ENCODE measurements around the gene CCDC106.

Gene CCDC106

DNA sequence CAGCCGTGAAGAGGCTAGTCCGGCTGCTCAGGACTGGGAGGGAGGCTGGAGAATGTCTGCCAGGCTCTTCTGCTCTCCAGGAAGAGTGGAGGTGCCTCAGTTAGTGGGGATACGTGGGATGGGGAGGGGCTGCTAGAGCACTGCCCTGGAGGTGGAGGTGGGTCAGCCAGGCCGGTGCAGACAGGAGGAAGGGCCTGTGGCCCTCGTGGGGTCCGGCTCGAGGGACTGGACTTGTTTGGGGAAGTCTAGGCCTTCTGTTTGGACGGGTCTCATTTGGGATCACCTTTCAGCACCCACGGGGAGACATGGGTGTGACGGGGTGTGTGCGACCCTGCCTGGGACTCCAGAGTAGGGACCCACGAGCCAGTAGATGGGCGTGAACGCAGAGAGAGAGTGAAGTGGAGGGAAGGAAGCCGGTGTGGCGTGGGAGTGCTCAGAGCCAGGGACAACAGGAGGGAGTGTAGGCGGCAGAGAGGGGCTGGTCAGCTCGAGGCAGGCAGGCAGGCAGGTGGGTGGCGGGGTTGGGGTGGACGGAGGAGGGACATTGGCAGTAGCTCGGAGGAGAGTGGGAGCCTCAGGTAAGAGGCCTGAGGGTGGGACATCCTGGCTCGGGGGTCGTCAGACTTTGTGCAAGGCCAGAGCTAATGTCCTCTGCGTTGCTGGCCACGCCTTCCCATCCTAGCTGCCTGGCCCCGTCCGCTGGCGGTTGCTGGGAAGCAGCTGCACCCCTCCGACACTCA, 38.5 kb downstream of the CCDC106 start:
- DNase-seq: no peak

DNA sequence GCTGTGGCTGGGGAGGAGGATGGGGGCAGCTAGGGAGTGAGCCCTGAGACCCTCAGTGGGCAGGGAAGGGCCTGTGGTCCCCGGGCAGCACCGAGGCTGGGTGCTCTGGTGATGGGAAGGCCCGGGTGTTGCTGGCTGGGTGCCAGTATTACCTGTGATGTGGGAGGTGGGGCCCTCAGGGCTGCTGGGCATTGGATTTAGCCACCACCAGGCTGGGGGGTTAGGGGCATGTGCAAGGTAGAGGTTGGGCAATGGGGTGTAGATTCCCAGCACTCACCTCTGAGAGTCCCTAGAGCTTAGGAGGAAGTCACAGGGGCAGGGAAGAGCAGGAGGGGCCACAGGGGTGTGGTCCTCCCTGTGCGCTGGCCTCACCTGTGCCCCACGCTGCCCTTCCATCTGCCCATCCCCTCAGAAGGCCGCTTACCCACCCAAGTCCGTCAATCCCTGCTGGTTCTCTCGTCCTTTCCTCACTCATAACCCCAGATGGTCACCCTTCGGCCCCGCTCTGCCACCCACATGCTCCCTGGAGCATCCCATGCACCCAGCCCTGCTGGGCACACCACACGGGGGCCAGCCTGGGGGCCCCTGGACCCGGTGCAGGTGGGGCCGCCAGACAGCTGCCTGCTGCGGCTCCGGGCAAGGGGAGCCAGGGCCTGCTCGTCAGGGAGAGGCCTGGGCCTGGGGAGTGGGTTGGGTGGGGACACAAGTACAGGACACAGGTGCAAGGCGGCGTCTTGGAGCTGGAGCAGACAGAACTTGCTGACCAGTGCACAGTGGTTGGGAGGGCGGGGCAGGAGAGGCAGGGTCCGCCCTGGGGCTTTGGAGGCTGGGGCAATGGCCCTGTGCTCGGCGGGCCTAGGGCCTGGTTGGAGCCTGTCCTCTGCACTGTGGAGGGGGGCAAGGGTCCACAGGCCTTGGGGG, 39.5 kb downstream of the CCDC106 start:
- no peak for DNase-seq

DNA sequence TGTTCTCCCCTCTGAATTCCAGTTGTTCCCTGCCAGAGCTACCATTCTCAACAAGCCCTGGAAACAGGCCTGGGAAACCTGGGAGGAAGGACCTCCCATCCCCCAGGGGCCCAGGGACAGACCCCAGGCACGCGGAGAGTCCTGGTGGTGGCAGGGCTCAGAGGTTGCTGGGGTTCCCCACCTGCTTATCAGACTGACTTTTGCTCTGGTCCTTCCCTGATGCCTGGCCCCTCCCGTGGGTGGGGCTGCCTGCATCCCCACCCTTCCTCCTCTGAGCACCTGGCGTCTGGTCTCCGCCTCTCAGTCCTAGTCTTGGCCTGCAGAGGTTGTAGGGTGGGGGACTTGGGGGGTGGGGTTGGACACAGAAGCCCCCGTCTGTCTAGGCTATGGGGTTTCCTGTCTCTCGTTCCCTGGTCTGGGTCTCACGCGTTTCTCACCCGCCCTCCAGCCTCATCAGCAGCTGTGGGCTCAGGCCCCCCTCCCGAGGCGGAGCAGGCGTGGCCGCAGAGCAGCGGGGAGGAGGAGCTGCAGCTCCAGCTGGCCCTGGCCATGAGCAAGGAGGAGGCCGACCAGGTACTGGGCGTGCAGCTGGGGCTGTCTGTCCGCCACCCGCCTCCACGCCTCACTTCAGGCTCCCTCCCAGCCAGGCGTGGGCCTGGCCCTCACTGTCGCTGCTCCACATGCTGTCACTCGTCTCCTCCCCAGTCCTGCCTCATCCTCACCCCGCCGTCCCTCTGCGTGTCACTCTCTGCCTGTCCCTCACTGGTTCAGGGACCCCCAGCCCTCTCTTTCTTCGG, 40.6 kb downstream of the CCDC106 start:
- DNase-seq: no peak

DNA sequence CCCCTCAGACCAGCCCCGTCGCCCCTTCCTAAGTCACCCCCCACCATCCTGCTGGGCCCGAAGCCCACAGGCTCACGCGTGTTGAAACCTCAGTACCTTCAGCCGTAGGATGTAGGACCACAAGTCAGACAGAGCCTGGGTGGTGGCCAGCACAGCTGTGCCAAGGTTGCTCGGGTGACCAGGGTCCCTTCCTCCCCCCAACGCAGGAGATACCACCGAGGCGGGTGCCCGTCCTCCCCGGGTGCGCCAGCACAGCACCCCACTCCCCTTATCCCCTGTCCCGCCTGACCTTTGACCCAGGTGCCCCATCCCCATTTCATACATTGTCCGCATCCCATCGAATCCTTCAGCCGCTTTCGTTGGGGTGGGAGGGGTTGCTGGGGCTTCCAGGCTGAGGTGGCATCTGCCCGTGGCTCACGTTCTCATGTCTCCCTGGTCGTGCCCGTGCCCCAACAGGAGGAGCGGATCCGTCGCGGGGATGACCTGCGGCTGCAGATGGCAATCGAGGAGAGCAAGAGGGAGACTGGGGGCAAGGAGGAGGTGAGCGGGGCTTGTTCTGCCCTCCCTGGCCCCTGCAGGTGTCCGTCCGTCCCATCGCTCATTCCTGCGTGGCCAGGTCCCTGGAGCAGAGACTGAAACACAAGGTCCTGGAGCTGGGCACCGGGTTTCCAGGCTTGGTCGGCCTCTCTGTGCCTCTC, 41.5 kb downstream of the CCDC106 start:
- no peak for DNase-seq

DNA sequence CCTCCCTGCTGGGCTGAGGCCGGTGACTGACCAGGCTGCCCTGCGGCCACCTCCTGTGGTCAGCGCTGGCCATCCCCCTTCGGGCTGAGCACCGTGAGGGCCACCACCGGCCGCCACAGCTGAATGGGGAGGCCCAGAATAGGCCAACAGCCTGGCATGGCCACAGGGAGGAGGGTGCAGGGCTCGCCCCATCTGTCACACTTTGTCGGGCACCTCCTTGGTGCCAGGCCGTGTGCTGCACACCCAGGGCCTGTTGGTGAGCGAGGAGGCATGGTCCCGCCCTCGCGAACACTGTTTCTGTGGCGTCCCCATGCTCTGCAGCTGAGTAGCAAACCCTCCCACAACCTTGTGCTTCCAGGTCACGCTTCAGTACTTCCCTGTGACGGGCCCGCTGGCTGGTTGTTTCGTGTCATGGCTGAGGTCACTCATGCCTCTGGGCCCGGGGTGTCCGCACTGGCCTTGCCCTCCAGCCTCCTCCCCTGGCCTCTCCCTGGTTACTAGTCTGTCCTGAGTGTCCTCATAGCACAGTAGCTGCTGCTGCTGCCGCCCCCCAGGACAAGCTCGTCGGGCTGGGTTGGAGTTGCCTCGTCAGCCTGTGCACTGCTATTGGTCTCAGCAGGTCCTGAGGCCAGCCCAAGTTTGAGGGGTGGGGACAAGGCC, 42.2 kb downstream of the CCDC106 start:
- DNase-seq: no peak

DNA sequence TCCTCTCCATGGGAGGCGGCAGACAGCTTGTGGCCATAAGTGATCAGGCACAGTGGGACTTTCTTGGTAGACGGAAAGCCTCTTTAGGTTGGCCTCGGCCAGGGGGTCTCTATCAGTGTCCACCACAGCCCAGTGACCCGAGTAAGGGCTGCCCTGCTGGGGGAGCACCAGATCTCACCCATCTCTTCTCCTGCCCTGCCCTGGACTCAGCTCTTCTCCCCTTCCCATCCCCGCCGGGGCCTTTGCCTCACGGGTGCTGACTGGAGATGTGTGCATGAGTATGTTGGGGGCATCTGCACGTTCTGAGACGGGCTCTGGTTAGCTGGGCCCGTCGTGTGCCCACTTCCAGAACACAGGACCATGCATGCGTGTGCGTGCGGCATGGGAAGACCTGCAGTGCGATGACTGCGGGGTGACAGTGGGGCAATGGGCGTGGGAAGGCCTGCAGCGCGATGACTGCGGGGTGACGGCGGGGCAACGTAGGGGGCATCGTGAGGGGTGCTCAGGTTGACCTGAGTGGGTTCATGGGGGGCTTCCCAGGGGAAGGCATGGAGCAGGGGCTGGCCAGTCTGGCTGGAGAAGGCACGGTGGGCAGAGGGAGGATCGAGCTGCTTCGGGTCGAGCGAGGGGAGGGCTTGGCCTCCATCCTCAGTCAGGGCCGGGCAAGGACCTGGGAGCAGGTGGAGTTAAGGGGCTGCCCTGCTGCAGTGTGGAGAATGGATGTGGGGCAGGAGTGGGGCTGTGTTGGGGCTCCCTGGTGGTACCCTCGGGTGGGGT, 42.9 kb downstream of the CCDC106 start:
- DNase-seq: no peak

DNA sequence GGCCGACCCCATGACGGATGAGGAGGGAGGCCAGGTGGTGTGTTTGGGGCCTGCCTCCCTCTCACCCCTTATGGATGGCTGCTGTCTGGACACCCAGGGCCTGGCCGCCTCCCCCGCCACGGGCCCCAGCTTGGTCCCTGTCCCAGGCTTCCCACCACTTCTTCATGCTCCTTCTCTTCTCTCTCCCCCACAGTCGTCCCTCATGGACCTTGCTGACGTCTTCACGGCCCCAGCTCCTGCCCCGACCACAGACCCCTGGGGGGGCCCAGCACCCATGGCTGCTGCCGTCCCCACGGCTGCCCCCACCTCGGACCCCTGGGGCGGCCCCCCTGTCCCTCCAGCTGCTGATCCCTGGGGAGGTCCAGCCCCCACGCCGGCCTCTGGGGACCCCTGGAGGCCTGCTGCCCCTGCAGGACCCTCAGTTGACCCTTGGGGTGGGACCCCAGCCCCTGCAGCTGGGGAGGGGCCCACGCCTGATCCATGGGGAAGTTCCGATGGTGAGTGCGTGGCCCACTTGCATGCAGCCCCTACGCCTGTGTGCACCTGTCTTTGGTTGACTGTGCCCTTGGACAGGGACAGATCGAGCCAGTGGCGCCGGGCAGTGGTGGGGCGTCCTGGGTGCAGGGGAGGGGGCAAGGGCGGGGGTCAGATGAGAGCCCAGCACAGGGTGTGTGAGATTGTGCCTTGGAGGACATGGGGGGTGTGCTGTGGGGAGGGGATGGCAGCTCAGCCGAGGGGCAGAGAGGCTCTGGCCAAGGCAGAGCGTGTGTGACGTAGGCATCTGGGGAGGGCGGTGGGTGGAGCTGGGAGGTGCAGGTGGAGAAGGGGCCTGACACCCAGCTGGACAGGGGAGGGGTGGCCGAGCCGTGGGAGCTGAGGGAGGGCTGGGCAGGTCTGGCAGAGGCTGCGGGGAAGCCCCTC, 43.8 kb downstream of the CCDC106 start:
- no peak for DNase-seq

DNA sequence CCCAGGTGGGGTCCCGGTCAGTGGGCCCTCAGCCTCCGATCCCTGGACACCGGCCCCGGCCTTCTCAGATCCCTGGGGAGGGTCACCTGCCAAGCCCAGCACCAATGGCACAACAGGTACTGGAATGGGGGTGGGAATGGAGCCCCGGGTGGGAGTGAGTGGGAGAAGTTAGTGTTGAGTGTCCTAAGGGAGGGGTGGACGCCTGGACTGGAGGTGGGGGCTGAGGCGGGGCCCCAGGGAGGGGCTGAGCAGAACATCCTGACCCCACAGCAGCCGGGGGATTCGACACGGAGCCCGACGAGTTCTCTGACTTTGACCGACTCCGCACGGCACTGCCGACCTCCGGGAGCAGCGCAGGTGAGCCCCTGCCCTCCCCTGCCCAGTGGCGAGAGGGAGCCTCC, 44.7 kb downstream of the CCDC106 start:
- DNase-seq: no peak

DNA sequence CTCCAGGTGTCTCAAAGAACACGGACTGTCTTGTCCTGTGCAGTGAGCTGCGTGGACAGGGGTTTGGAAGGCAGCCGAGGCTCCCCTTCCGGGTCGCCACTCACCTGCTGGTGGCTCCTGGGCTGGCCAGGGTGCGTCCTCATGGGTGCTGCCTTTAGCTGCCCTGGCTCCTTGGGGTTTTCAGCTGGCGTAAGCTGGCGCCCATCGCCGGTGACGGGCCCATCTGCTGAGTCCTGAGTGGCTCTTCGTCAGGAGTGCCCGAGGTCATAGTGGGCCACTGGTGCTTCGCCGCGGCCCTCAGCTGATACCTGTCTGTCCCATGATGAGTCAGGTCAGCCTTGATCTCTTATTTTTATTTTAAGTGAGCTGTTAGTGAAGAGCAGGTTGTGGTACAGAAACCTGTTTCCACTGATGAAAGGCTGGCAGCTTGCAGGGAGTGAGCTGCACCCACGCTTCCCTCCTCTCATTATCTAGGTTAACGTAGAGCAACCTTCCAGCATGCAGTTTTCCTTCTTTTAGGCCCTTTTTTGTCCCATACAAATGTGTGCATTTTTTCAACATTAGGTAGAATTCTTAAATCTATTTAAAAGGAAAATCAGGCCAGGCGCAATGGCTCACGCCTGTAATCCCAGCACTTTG, 45.4 kb downstream of the CCDC106 start:
- DNase-seq: no peak

DNA sequence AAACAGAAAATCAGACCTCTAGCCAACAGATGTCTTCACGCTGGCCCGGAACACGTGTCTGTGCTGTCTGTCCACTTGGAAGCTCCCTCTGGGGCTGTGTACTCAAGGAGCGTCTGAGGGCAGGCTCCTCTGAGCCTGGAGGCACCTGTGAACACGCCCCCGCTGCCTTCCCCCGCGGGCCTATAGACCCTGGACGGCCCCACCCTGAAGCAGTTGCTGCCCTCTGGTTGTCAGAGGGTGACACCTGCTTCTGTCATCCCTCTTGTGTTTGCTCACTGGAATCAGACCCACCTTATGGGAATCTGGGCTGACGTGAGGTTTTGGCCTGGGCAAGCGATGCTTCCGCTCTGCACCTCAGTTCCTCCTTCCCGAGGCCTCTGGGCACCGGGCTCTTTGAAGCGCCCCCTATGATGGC, 46.2 kb downstream of the CCDC106 start:
- no peak for DNase-seq

DNA sequence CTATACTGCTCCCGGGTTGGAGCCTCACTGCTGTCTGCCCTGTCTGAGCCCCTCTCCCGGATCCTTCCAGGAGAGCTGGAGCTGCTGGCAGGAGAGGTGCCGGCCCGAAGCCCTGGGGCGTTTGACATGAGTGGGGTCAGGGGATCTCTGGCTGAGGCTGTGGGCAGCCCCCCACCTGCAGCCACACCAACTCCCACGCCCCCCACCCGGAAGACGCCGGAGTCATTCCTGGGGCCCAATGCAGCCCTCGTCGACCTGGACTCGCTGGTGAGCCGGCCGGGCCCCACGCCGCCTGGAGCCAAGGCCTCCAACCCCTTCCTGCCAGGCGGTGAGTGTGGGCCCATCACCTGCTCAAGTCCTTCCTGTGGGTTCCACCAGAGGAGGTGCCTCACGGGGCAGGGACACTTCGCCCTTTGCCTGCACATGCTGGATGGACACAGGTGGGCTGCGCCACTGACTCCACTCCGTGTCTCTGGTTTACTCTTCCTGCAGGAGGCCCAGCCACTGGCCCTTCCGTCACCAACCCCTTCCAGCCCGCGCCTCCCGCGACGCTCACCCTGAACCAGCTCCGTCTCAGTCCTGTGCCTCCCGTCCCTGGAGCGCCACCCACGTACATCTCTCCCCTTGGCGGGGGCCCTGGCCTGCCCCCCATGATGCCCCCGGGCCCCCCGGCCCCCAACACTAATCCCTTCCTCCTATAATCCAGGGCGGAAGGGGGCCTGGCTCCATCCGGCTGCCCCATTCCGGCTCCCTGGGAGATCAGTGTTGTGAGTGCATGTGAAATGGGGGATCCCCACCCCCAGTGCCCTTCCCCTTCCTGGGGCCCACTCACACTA, 46.9 kb downstream of the CCDC106 start:
- no peak for DNase-seq

DNA sequence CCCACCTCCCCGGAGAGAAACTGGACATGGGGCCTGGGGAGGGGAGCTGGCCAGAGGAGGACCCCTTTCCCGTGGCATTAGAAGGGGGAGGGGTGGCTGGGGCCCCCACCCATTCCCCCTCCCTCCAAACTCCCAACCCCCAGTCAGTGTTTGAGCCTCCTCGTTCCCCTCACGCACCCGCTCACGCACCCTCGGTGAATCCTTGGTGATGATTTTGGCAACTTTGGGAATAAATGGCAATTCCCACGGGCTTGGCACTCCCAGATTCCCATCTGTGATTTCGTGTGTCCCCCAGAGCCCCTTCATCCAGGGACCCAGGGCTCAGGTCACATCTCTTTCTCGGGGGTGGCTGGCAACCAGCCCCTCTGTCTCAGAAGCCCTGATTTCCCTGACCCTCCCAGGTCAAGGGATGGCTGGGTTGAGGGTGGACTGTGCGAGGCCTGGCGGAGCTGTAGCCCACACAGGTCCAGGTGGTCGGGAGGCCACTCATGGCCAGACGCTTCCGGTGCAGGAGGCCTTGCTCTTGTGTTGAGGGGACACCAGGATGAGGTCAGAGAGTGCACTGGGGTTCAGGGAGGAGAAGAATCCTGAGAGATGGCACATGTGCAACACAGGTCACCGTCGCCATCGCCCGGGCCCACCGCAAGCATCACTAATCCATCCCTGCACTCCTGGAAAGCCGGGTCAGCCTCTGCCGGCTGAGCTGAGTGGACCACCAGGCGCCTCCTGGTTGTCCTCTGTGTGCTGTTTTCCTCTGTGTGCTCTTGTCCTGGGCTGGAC, 47.7 kb downstream of the CCDC106 start:
- DNase-seq: no peak

DNA sequence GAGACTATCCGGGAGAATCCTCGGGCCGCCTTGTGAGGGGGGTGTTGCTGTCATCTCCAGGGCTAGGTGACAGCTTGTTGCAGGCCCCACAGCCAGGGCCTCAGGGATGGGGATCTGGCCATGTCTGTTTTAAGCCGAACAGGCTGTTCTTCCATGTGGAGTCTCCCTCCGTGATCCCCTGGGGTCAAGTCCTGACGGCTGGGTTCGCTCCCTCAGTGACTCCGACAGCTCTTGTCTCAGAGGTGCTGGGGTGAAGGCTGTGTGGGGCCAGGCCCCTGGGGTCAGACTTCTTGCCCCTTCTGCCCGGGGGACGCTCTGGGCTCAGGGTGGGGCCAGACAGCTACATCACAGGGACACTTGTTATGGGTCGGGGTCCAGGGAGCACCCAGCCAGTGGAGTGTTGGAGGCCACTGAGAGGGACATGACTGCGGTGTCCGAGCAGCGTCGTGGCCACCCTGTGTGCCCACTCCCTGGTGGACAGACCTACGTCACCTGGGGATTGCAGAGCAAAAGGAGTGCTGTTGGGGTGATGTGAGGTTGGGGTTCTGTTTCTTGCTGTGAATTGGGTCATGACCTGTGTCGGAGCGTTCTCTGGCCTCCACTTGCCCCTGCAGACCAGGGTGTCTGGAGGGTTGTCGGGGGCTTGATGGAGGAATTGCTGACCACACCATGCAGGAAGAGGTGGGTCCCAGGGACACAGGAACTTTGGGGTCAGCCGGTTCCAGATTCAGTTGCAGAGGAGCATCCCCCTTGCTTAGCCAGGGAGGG, 48.5 kb downstream of the CCDC106 start:
- no peak for DNase-seq

DNA sequence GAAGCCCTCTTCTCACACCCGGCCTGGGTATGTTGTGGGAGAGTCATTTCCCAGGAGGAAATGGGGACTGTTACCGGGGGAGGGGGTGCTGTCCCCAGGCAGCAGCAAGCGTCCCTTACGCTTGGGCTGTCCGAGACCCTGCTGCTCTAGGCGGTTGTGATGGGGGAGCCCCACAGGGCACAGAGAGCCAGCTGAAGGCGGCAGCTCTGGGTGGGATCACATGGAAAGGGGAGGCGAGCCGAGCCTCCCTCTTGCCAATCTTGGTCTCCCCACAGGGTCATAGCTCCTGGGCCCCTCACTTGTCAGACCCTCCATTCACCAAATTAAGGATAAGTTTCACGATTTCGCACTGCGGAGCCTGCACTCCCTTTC, 49.0 kb downstream of the CCDC106 start:
- DNase-seq: no peak

DNA sequence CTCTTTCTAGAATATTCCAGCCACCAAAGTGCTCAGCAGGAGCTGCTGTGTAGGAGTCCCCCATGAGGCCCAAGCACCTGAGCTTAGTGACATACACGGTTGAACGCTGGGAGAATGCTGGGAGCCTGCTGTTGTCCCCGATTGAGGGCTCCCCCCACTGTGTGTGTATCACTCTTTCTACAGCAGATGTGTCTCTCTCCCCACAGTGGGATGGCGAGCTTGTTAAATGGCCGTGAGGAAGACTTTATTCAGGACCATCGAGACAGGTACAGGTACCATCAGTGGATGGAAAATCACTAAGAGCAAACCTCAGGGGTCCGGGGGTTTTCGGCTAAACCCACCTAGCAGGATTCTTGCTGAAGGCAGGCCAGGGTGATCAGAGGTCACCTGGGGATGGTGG, 49.7 kb downstream of the CCDC106 start:
- no peak for DNase-seq

DNA sequence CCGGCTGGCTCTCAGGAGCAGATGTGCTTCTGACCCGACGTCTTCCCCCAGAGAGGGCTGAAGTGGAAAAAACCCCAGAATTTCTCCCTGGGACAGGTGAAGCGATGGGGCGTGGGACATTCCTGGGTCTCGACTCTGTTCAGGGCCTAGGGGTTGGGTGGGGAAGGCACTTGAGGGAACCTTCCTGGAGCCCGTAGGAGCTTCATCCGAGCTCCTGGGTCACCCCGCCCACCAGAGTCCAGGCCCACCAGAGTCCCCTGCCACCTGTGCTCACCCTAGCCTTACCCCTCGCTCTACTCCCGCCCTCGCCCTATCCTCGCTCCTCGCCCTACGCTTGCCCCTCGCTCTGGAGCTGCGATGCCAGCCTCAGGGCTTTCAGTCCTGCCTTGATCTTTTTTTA, 50.2 kb downstream of the CCDC106 start:
- DNase-seq: no peak

DNA sequence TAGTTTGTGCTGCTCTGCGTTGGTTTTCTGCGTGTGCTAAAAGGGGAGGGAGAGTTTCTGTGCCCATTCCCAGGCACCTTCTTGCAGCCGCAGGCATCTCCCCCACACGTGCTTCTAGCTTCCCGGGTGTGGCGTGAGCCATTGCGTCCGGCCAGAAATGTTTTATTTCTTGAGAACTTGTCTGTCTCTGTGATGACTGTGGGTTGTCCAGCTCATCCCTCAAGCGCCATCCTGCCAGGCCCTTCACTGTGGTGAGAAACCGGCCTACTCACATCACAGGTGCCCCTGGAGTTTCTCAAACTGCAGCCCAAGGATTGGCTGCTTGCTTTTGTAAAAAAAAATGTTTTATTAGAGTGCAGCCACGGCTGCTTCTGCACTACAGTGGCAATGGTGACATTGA, 51.2 kb downstream of the CCDC106 start:
- DNase-seq: no peak
